ENCODE measurements around the gene CAV2.

CAV2 gene

DNA sequence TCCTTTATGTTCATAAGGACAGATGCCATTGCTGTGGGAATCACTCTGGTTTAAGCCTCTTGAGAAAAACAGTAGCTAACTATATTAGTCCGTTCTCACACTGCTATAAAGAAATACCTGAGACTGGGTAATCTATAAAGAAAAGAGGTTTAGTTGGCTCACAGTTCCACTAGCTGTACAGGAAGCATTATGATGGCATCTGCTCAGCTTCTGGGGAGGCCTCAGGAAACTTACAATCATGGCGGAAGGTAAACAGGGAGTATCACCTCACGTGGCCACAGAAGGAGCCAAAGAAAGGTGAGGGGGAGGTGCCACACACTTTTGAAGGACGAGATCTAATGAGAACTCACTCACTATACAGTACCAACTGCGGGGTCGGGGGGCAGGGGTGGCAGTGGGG lies 2.9 kb upstream of the CAV2 start:
- Histone ChIP-seq H3K36me3 (ENCODE audit: control insufficient read depth, insufficient read depth, low read length, severe bottlenecking) (no peaks in the 10 kb centered on the region), H3K4me3 (ENCODE audit: low read length) (no peak overlapping the region), H3K27me3 (replicated peaks; ENCODE audit: control insufficient read depth, insufficient read depth, low read length) (no peaks in the 10 kb centered on the region), H3K9ac (ENCODE audit: low read length) (no peak overlapping the region), H3K4me1 (ENCODE audit: control insufficient read depth, insufficient read depth, low read length) (peaks cover 61% of the 10 kb centered on the region), H3K9me3 (ENCODE audit: control insufficient read depth, low read length) (no peaks in the 10 kb centered on the region)
- no peak for DNase-seq (ENCODE audit: low read depth)

- DNase-seq (ENCODE audit: low read depth): no peak
- Histone ChIP-seq H3K9ac (ENCODE audit: low read length) (no peak overlapping the region), H3K4me1 (ENCODE audit: control insufficient read depth, insufficient read depth, low read length) (peaks cover 61% of the 10 kb centered on the region), H3K36me3 (ENCODE audit: control insufficient read depth, insufficient read depth, low read length, severe bottlenecking) (no peaks in the 10 kb centered on the region), H3K27me3 (replicated peaks; ENCODE audit: control insufficient read depth, insufficient read depth, low read length) (no peaks in the 10 kb centered on the region), H3K9me3 (ENCODE audit: control insufficient read depth, low read length) (no peaks in the 10 kb centered on the region), H3K4me3 (ENCODE audit: low read length) (no peak overlapping the region)
Measured at GRCh38 chr7:116497708-116498107, 1.8 kb upstream of the CAV2 start.

DNA sequence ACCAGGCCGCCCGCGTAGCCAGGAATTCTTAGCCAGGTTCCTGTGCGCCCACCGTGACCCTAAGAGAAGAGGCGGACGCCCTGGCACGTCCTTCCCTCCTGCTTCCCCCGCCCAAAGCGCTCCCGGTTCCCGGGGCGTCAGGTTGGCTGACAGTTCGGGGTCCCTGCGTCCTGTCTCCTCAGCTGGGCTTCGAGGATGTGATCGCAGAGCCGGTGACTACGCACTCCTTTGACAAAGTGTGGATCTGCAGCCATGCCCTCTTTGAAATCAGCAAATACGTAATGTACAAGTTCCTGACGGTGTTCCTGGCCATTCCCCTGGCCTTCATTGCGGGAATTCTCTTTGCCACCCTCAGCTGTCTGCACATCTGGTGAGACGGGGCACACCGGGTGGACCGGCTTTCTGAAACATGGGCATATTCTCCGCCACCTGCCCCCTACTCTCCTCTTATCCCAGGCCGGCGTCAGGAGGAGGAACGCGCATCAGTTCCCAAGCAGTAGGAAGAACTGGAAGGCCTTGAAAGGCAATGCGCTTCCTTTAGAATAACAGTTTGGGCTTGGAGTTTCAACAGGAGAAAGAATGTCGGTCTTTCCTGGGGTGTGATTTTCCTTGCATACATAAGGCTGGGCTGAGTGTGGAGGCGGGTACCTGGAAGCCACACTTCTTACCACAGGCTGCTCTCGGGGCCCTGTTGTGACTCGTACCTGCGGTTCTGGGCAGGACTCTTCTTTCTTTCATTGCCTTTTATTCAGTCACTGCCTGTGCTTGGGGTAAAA lies 728 bp downstream of the CAV2 start:
- Histone ChIP-seq H3K4me1 (ENCODE audit: control insufficient read depth, insufficient read depth, low read length) (peaks cover 48% of the 10 kb centered on the region), H3K9me3 (ENCODE audit: control insufficient read depth, low read length) (no peaks in the 10 kb centered on the region), H3K4me3 (ENCODE audit: low read length) (peak overlapping the region; percentile 85), H3K36me3 (ENCODE audit: control insufficient read depth, insufficient read depth, low read length, severe bottlenecking) (peaks cover 9% of the 10 kb centered on the region), H3K9ac (ENCODE audit: low read length) (peak overlapping the region; percentile 99), H3K27me3 (replicated peaks; ENCODE audit: control insufficient read depth, insufficient read depth, low read length) (no peaks in the 10 kb centered on the region)
- DNase-seq (ENCODE audit: low read depth): peak; percentile 62

DNA sequence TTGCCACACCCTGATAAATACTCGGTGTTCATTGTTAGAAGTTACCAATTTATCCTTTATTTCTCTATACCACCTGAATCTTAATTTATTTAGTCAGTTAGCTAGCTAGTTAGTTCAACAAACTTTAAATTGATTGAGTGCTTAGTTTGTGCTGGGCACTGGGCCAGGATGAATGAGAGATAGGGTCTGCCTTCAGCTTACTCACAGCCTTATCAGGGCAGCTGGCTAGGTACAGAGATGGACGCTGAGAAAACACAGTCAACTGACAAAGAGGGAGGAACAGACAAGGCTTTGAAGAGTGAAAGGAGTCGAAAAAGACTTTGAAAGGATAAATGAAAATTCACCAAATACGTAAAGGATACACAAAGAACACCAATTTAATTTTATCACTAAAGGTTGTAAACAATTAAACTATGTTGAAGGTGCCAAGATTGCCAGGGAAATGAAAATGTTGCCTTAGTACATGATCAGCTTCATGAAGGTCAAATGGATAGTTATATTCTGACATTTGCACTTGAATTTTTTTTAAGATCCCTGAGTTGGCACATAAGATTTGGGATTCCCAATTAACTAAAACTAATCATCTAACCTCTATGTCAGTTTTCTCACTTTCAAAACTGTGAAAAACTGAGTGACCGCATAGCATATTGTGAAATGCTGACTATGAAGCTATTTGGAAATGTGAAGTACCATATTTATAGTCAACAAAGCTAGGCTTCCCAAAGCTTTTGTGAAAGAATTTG lies 2.1 kb downstream of the CAV2 start:
- Histone ChIP-seq H3K27me3 (replicated peaks; ENCODE audit: control insufficient read depth, insufficient read depth, low read length) (no peaks in the 10 kb centered on the region), H3K9me3 (ENCODE audit: control insufficient read depth, low read length) (no peaks in the 10 kb centered on the region), H3K36me3 (ENCODE audit: control insufficient read depth, insufficient read depth, low read length, severe bottlenecking) (peaks cover 22% of the 10 kb centered on the region), H3K4me3 (ENCODE audit: low read length) (peak overlapping the region; percentile 85), H3K9ac (ENCODE audit: low read length) (peak overlapping the region; percentile 99), H3K4me1 (ENCODE audit: control insufficient read depth, insufficient read depth, low read length) (peaks cover 38% of the 10 kb centered on the region)
- no peak for DNase-seq (ENCODE audit: low read depth)

DNA sequence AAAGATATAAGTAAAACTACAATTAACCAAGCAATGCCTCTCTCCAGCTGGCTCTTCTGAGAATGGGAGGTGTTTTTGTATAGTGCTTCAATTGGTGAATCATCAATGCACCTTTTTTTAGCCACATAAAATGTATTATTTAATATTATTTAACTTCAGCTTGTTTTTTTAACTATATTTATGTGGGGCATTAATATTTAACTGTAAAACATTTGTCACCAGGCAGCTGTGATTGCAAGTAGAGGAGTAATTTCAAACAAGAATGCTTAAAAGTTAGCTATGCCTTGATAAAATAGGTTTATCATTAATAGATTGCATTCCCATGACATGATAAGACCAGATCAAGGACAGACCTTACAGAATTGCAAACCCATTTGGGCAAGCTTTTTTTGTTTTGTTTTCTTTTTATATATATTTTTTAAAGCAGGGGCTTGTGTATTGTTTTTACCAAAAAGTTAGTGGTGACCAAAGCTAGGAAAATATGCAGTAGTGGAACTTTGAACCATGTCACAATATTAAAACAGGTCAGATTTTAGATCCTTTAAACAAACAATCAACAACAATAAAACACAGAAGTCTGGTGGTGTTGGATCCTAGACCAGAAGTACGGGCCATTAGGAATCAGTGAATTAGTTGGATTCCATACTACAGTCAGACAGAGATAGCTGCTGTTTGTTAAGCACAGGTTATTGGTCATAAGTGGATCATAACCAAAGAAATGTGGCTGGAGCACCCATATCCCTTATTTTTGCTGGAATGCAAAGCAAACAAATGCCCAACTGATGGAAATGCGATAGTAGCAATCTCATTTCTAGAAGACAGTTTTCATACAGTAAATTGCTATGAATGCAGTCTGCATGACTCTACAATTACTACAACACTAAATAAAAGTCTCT lies 2.9 kb downstream of the CAV2 start:
- H3K9ac ChIP-seq (ENCODE audit: low read length): peak overlapping the region; percentile 99
- H3K4me1 ChIP-seq (ENCODE audit: control insufficient read depth, insufficient read depth, low read length): peaks cover 43% of the 10 kb centered on the region
- H3K9me3 ChIP-seq (ENCODE audit: control insufficient read depth, low read length): no peaks in the 10 kb centered on the region
- no peak for DNase-seq (ENCODE audit: low read depth)
- no peaks in the 10 kb centered on the region for H3K27me3 ChIP-seq (replicated peaks; ENCODE audit: control insufficient read depth, insufficient read depth, low read length)
- peaks cover 29% of the 10 kb centered on the region for H3K36me3 ChIP-seq (ENCODE audit: control insufficient read depth, insufficient read depth, low read length, severe bottlenecking)
- peak overlapping the region; percentile 85 for H3K4me3 ChIP-seq (ENCODE audit: low read length)

- Histone ChIP-seq H3K9me3 (ENCODE audit: control insufficient read depth, low read length) (no peaks in the 10 kb centered on the region), H3K9ac (ENCODE audit: low read length) (no peak overlapping the region), H3K27me3 (replicated peaks; ENCODE audit: control insufficient read depth, insufficient read depth, low read length) (no peaks in the 10 kb centered on the region), H3K36me3 (ENCODE audit: control insufficient read depth, insufficient read depth, low read length, severe bottlenecking) (peaks cover 42% of the 10 kb centered on the region), H3K4me1 (ENCODE audit: control insufficient read depth, insufficient read depth, low read length) (peaks cover 38% of the 10 kb centered on the region), H3K4me3 (ENCODE audit: low read length) (no peak overlapping the region)
- DNase-seq (ENCODE audit: low read depth): no peak
Measured at GRCh38 chr7:116503835-116504234, 4.3 kb downstream of the CAV2 start.

DNA sequence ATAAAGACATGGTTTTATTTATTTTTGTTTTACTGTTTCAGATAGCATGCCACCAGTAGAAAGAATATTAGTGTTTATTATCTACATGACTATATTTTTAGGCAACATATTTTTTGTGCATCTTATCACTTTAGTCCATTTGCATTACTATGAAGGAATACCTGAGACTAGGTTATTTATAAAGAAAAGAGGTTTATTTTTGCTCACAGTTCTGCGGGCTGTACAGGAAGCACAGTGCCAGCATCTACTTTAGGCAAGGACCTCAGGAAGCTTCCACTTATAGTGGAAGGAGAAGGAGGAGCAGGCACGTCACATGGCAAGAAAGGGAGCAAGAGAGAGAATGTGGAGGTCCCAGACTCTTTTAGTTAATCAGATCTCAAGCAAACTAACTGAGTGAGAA lies 5.7 kb downstream of the CAV2 start:
- Histone ChIP-seq H3K36me3 (ENCODE audit: control insufficient read depth, insufficient read depth, low read length, severe bottlenecking) (peaks cover 49% of the 10 kb centered on the region), H3K9me3 (ENCODE audit: control insufficient read depth, low read length) (no peaks in the 10 kb centered on the region), H3K27me3 (replicated peaks; ENCODE audit: control insufficient read depth, insufficient read depth, low read length) (no peaks in the 10 kb centered on the region), H3K4me1 (ENCODE audit: control insufficient read depth, insufficient read depth, low read length) (peaks cover 33% of the 10 kb centered on the region), H3K4me3 (ENCODE audit: low read length) (no peak overlapping the region), H3K9ac (ENCODE audit: low read length) (no peak overlapping the region)
- no peak for DNase-seq (ENCODE audit: low read depth)

- no peaks in the 10 kb centered on the region for H3K9me3 ChIP-seq (ENCODE audit: control insufficient read depth, low read length)
- no peak for DNase-seq (ENCODE audit: low read depth)
- H3K36me3 ChIP-seq (ENCODE audit: control insufficient read depth, insufficient read depth, low read length, severe bottlenecking): peaks cover 49% of the 10 kb centered on the region
- no peaks in the 10 kb centered on the region for H3K27me3 ChIP-seq (replicated peaks; ENCODE audit: control insufficient read depth, insufficient read depth, low read length)
- no peak overlapping the region for H3K4me3 ChIP-seq (ENCODE audit: low read length)
- no peak overlapping the region for H3K9ac ChIP-seq (ENCODE audit: low read length)
- peaks cover 33% of the 10 kb centered on the region for H3K4me1 ChIP-seq (ENCODE audit: control insufficient read depth, insufficient read depth, low read length)
Measured at GRCh38 chr7:116505823-116506222, 6.3 kb downstream of the CAV2 start.

GRCh38 chr7:116509982-116510579 lies 10.5 kb downstream of the CAV2 start:
- Histone ChIP-seq H3K9ac (ENCODE audit: low read length) (no peak overlapping the region), H3K9me3 (ENCODE audit: control insufficient read depth, low read length) (no peaks in the 10 kb centered on the region), H3K27me3 (replicated peaks; ENCODE audit: control insufficient read depth, insufficient read depth, low read length) (no peaks in the 10 kb centered on the region), H3K4me3 (ENCODE audit: low read length) (no peak overlapping the region), H3K36me3 (ENCODE audit: control insufficient read depth, insufficient read depth, low read length, severe bottlenecking) (peaks cover 42% of the 10 kb centered on the region), H3K4me1 (ENCODE audit: control insufficient read depth, insufficient read depth, low read length) (peaks cover 15% of the 10 kb centered on the region)
- no peak for DNase-seq (ENCODE audit: low read depth)

DNA sequence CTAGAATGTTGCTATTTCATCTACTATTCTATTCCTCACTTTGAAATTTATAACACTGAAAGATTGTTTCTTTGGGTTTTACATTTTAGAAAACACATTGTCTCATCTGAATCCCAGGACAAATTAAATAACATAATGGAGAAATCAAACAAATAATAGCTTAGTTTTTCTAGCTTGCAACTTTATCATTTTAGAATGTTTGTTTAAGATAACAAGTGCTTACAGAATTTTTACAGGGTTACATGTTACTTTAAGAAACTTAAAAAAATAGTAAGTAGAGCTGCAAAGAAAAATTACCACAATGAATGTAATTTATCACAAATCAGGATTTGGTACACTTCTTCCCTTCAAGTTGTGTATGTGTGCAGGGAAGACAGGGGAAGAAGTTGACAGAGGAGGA lies 11.3 kb downstream of the CAV2 start:
- no peak for DNase-seq (ENCODE audit: low read depth)
- Histone ChIP-seq H3K27me3 (replicated peaks; ENCODE audit: control insufficient read depth, insufficient read depth, low read length) (no peaks in the 10 kb centered on the region), H3K4me3 (ENCODE audit: low read length) (no peak overlapping the region), H3K36me3 (ENCODE audit: control insufficient read depth, insufficient read depth, low read length, severe bottlenecking) (peaks cover 35% of the 10 kb centered on the region), H3K9ac (ENCODE audit: low read length) (no peak overlapping the region), H3K9me3 (ENCODE audit: control insufficient read depth, low read length) (no peaks in the 10 kb centered on the region), H3K4me1 (ENCODE audit: control insufficient read depth, insufficient read depth, low read length) (peaks cover 22% of the 10 kb centered on the region)
